ENCODE measurements around the gene FAM78B.

Gene FAM78B

GRCh38 chr1:166073489-166073888 lies 93.3 kb downstream of the FAM78B start:
- no peak overlapping the region for H3K27ac ChIP-seq
- TF ChIP-seq, protein P1, sequence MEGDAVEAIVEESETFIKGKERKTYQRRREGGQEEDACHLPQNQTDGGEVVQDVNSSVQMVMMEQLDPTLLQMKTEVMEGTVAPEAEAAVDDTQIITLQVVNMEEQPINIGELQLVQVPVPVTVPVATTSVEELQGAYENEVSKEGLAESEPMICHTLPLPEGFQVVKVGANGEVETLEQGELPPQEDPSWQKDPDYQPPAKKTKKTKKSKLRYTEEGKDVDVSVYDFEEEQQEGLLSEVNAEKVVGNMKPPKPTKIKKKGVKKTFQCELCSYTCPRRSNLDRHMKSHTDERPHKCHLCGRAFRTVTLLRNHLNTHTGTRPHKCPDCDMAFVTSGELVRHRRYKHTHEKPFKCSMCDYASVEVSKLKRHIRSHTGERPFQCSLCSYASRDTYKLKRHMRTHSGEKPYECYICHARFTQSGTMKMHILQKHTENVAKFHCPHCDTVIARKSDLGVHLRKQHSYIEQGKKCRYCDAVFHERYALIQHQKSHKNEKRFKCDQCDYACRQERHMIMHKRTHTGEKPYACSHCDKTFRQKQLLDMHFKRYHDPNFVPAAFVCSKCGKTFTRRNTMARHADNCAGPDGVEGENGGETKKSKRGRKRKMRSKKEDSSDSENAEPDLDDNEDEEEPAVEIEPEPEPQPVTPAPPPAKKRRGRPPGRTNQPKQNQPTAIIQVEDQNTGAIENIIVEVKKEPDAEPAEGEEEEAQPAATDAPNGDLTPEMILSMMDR (conservative IDR thresholded peaks at IDR 0.05) = no peak

GRCh38 chr1:166069390-166069789 lies 97.4 kb downstream of the FAM78B start:
- TF ChIP-seq, protein P1 (conservative IDR thresholded peaks at IDR 0.05) = no peak
- H3K27ac ChIP-seq = no peak overlapping the region

GRCh38 chr1:166066107-166066506 lies 100.7 kb downstream of the FAM78B start:
- TF ChIP-seq, protein P1 (conservative IDR thresholded peaks at IDR 0.05) = no peak
- H3K27ac ChIP-seq = no peak overlapping the region

DNA sequence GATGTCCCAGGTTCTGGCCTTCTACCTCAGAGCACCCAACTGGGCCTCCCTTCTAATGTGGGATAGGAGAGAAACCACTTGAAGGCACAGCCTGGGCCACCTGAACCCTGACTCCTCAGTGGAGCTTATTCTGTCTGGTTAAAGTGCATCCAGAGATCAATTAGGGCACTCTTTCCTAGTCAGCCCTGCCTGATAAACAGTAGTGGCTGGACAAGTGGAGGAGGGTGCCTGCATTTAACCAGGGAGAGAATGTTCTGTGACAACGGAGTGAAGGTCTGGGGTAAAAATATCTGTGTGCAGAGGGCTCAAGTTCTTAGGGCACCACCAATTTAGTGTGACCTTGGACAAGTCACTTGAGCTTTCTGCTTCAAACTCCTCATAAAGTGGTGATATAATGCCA lies 101.8 kb downstream of the FAM78B start:
- no peak overlapping the region for H3K27ac ChIP-seq
- TF ChIP-seq, protein P1 (conservative IDR thresholded peaks at IDR 0.05) = no peak

DNA sequence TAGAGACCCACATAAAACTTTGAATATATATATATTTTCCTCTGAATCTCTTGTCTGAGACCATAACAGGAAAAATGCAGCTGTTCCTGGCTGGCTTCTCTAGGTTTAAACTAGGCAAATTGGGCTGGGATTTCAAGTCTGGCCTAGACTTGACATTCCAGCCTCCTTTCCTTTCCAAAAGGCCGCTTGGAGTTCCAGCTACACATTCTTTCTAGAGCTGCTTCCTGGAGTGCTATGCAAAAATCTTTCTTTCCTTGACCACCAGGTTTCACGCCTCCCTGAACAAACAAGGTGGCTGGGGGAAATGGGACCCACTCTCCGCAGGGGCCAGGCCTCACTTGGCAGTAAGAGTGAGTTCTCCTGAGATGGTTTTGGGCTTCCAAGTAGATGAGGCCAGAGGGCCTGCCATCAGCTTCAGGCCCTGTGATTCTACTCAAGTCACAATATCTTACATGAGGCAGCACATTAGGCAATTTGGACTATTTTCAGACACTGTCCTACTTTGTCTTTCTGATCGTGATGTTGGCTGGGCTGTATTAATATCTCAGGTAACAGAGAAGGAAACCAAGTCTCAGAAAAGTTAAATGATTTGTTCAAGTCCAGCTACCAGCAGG lies 102.4 kb downstream of the FAM78B start:
- TF ChIP-seq, protein P1 (conservative IDR thresholded peaks at IDR 0.05) = no peak
- no peak overlapping the region for H3K27ac ChIP-seq

DNA sequence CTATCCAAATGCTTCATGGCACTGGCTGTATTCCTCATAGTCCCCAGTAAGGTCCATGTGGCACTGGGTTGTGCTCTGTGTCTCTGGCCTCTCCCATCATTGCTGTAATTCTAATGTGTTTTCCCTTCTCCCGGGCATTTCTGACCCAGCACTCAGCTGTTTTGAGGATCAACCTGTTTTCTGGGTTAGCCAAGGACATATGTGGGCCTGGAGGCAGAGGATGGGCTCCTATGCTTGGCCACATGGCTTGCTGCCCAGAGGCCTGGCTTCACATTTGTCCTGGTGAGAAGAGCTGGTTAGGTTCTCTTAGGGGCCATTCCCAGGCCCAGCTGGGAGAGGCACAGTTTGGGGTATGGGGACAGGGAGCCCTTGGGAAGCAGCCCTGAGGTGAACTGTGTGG lies 103.1 kb downstream of the FAM78B start:
- TF ChIP-seq, protein P1 (conservative IDR thresholded peaks at IDR 0.05) = no peak
- H3K27ac ChIP-seq = no peak overlapping the region

DNA sequence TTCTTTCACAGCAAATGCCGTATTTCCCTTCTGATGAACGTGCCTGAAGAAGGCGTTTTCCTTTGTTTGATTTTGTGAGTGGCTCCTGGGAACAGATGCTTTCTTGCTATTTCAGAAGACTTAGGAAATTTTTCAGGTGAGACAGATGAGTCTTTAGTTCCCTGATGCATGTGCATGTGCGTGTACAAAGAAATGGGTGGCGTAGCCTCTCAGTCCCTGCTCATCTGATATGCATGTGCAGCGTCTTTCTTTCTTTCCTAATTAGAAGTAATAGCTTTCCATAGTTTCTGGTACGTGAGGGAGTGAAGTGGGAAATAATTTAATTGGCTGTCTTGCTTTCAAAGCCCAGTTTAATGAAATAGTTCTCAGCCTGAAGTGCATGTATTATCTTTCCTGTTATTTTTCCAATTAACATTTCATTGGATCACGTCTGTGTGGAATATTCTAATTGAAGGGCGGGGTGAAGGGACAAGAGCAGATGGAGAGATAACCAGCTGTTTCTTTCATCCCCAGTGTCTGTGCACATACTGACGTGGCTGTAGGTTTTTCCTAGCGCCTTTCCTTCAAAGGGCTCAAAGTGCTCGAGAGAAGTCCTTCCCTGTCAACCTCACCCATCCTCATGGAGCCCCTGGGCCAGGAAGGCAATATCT lies 104.3 kb downstream of the FAM78B start:
- H3K27ac ChIP-seq = no peak overlapping the region
- TF ChIP-seq, protein P1 (conservative IDR thresholded peaks at IDR 0.05) = no peak

Data from VCaP (cell line).